C4-2B (cell line): ENCODE results near the gene RMI1.

ENCODE experiments used
- H3K27ac ChIP-seq: fragments of 450-650 bp; 2 replicates; pipeline ENCODE4 v1.5.1; 2017
- CTCF ChIP-seq: fragments of 450-650 bp; conservative IDR thresholded peaks from 2 replicates; pipeline ENCODE4 v1.5.1; 2017; ENCODE audit warnings: mild to moderate bottlenecking
- ZFX ChIP-seq: fragments of 450-650 bp; IDR thresholded peaks from 2 replicates; pipeline ENCODE4 v1.6.1; 2017

RMI1 gene

GRCh38 chr9:83959061-83959460, 21.5 kb upstream of the RMI1 start:
- no peak overlapping the region for H3K27ac ChIP-seq

DNA sequence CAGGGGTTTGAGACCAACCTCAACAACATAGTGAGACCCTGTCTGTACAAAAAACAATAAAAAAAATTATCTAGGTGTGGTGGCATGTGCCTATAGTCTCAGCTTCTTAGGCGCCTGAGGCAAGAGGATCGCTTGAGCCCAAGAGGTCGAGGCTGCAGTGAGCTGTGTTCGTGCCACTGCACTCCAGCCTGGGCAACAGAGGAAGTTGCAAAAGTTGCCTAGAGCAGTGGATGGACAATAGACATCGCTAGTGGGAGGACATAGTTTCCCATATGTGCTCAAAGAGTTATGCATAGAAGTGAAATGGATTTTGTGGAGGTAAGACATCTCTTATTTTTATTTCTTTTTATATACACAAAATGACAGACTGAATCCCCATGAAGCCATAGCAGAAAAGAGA, 19.6 kb upstream of the RMI1 start:
- H3K27ac ChIP-seq = no peak overlapping the region
- TF ChIP-seq CTCF (no peak), ZFX (no peak)

More at GRCh38 chr9:83959061-83959460, 21.5 kb upstream of the RMI1 start:
- TF ChIP-seq ZFX = no peak
- TF ChIP-seq CTCF = no peak

DNA sequence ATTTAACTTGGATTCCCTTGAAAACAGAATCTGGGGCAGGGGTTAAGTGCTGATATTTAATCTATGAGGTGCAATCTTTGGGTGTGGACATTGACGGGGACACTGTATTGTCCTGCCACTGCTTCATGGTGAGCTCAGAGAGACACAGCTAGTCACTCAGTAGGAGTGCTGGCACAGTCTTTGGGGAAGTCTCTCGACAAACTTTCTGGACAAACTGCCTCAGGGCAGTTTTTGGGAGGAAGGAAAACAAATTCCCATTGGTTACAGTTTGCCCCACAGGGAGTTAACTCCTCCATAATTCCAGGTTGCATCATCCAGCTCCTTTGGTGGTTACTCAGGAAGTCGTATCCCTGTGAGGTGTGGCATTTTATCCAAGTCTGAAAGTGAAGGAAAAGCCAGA, 18.4 kb upstream of the RMI1 start:
- H3K27ac ChIP-seq = peak overlapping the region; percentile 72

DNA sequence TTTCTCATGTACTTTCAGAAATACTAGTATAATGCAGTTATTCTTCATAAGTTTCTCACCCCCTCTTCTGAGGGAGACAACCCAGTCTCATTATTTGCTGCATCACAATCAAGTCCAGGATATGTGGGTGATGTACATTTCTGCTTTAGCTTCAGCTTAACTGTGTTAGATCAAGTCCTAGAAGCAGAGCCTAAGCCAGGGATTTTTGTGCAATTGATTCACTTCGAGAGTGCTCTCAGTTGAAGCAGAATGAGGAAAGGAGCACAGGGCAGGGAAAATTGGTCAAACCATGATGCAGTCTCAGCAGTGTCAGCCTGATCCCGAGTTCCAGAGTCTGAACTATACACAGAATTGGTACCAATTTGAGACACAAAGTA, 15.6 kb upstream of the RMI1 start:
- TF ChIP-seq CTCF (no peak), ZFX (no peak)
- no peak overlapping the region for H3K27ac ChIP-seq

More for the DNA sequence above, 18.4 kb upstream of the RMI1 start:
- TF ChIP-seq CTCF (no peak), ZFX (no peak)

GRCh38 chr9:83965350-83966208, 15.0 kb upstream of the RMI1 start:
- TF ChIP-seq CTCF = no peak
- no peak for TF ChIP-seq ZFX
- no peak overlapping the region for H3K27ac ChIP-seq

GRCh38 chr9:83966209-83966582, 14.4 kb upstream of the RMI1 start:
- TF ChIP-seq CTCF (no peak), ZFX (no peak)

GRCh38 chr9:83967073-83967472, 13.5 kb upstream of the RMI1 start:
- no peak for TF ChIP-seq CTCF
- TF ChIP-seq ZFX = no peak
- H3K27ac ChIP-seq = no peak overlapping the region

More at GRCh38 chr9:83966209-83966582, 14.4 kb upstream of the RMI1 start:
- H3K27ac ChIP-seq = no peak overlapping the region
